ENCODE data around the gene MUC13. TPM values are rescaled to one million over a fixed set of nuclear protein-coding genes. Genes with fewer than 3 reads are reported as not detected.

Gene MUC13
- total RNA-seq, 1 donor = not detected

DNA sequence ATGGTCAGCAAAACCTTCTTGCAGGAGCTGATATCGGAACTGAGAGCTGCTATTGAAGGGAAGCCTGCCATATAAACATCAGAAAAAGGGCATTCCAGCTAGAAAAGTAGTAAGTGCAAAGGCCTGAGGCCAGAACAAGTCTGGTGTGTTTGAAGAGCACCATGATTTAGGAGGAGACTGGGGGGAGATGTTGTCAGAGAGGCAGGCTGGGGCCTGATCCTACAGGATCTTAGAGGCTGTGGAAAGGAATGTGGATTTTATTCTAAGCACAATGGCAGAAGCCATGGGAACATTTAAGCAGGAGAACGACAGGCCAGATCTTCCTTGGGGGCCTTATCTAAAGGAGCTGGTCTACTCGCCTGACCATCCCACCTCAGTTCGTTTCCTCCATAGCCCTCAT is 5.1 kb upstream of the MUC13 start:
- Histone ChIP-seq H3K36me3 (ENCODE audit: insufficient read depth, low read length) (no peaks in the 10 kb centered on the region), H3K9me3 (ENCODE audit: low read depth, low read length) (no peaks in the 10 kb centered on the region), H4K20me1 (ENCODE audit: insufficient read depth, low read length) (no peaks in the 10 kb centered on the region), H3K4me2 (ENCODE audit: insufficient read depth, low read length) (no peak overlapping the region), H3K79me2 (ENCODE audit: insufficient read depth, low read length) (no peaks in the 10 kb centered on the region), H3K27me3 (ENCODE audit: insufficient read depth, low read length) (no peaks in the 10 kb centered on the region), H3K4me3 (ENCODE audit: insufficient read depth, low read length) (no peak overlapping the region), H3K27ac (ENCODE audit: low read depth, low read length) (no peak overlapping the region), H3K4me1 (ENCODE audit: insufficient read depth, low read length) (no peaks in the 10 kb centered on the region), H2AFZ (ENCODE audit: low read length) (no peak overlapping the region)
- DNase-seq (ENCODE audit: insufficient read length, low spot score, missing footprints) = no peak
- TF ChIP-seq, protein P1, sequence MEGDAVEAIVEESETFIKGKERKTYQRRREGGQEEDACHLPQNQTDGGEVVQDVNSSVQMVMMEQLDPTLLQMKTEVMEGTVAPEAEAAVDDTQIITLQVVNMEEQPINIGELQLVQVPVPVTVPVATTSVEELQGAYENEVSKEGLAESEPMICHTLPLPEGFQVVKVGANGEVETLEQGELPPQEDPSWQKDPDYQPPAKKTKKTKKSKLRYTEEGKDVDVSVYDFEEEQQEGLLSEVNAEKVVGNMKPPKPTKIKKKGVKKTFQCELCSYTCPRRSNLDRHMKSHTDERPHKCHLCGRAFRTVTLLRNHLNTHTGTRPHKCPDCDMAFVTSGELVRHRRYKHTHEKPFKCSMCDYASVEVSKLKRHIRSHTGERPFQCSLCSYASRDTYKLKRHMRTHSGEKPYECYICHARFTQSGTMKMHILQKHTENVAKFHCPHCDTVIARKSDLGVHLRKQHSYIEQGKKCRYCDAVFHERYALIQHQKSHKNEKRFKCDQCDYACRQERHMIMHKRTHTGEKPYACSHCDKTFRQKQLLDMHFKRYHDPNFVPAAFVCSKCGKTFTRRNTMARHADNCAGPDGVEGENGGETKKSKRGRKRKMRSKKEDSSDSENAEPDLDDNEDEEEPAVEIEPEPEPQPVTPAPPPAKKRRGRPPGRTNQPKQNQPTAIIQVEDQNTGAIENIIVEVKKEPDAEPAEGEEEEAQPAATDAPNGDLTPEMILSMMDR (IDR thresholded peaks at IDR 0.05; ENCODE audit: extremely low read depth, low read depth, low read length) = no peak

DNA sequence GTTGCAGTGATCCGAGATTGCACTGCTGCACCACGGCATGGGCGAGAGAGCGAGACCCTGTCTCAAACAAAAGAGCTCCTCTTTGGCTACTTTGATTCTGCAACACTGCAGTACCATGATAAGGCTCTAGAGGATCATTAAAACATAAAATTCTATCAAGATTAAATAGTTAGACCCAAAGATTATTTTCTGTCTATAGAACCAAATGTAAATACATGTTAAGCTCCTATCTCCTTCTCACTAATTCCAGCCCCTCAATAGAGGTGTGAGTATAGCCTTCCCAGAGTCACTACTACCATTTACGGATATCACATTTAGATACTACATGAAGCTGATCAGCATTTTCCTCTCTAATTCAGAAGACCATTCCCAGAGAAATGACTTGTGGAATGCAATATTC is 4.3 kb upstream of the MUC13 start:
- DNase-seq (ENCODE audit: insufficient read length, low spot score, missing footprints) = no peak
- H3K27me3 ChIP-seq (ENCODE audit: insufficient read depth, low read length) = no peaks in the 10 kb centered on the region
- H3K36me3 ChIP-seq (ENCODE audit: insufficient read depth, low read length) = no peaks in the 10 kb centered on the region
- H2AFZ ChIP-seq (ENCODE audit: low read length) = no peak overlapping the region
- H3K27ac ChIP-seq (ENCODE audit: low read depth, low read length) = no peak overlapping the region
- TF ChIP-seq, protein P1 (IDR thresholded peaks at IDR 0.05; ENCODE audit: extremely low read depth, low read depth, low read length) = no peak
- H3K4me2 ChIP-seq (ENCODE audit: insufficient read depth, low read length) = no peak overlapping the region
- H4K20me1 ChIP-seq (ENCODE audit: insufficient read depth, low read length) = no peaks in the 10 kb centered on the region
- H3K4me1 ChIP-seq (ENCODE audit: insufficient read depth, low read length) = no peaks in the 10 kb centered on the region
- no peaks in the 10 kb centered on the region for H3K9me3 ChIP-seq (ENCODE audit: low read depth, low read length)
- H3K4me3 ChIP-seq (ENCODE audit: insufficient read depth, low read length) = no peak overlapping the region
- H3K79me2 ChIP-seq (ENCODE audit: insufficient read depth, low read length) = no peaks in the 10 kb centered on the region

DNA sequence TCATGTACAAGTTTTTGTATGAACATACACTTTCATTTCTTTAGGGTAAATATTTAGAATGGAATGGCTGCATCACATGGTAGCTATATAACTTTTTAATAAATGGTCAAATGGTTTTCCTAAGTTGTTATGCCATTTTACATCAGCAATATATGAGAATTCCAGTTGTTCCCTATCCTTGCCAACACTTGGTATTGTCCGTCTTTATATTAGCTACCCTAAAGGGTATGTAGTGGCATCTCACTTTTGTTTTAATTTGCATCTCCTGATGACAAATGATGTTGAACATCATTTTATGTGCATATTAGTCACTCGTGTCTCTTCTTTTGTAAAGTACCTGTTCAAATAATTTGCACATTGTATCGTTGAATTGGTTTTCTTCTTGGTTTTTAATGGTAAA is 2.5 kb upstream of the MUC13 start:
- Histone ChIP-seq H3K4me2 (ENCODE audit: insufficient read depth, low read length) (no peak overlapping the region), H3K4me3 (ENCODE audit: insufficient read depth, low read length) (no peak overlapping the region), H3K27ac (ENCODE audit: low read depth, low read length) (no peak overlapping the region), H3K36me3 (ENCODE audit: insufficient read depth, low read length) (no peaks in the 10 kb centered on the region), H3K79me2 (ENCODE audit: insufficient read depth, low read length) (no peaks in the 10 kb centered on the region), H3K4me1 (ENCODE audit: insufficient read depth, low read length) (no peaks in the 10 kb centered on the region), H4K20me1 (ENCODE audit: insufficient read depth, low read length) (no peaks in the 10 kb centered on the region), H3K9me3 (ENCODE audit: low read depth, low read length) (no peaks in the 10 kb centered on the region), H3K27me3 (ENCODE audit: insufficient read depth, low read length) (no peaks in the 10 kb centered on the region), H2AFZ (ENCODE audit: low read length) (no peak overlapping the region)
- TF ChIP-seq, protein P1 (IDR thresholded peaks at IDR 0.05; ENCODE audit: extremely low read depth, low read depth, low read length) = no peak
- no peak for DNase-seq (ENCODE audit: insufficient read length, low spot score, missing footprints)

DNA sequence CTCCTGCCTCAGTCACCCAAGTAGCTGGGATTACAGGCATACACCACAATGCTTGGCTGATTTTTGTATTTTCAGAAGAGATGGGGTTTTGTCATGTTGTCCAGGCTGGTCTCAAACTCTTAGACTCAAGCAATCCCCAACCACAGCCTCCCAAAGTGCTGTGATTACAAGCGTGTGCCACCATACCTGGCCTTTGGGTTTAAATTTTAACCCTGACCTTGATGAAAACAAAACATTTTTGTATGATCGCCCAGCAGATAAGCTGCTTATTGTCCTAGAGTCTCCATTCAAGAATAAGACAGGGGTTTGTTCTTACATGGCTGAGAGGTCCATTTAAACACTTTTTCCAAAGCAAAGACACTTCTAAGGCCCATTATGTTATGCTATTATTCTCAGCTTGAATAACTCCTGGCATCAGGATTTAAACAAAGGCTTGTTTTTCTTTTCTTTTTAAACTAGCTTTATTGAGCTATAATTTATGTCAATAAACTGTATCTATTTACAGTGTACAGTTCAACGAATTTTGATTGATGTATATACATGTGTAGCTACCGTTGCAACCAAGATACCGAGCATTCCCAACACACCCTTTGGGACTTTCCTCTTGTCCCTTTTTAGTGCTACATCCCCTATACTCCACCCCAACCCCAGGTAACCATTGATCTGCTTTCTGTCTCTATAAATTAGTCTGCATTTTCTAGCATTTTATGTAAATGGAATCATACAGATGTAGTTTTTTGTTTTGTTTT is 1.4 kb upstream of the MUC13 start:
- Histone ChIP-seq H3K36me3 (ENCODE audit: insufficient read depth, low read length) (no peaks in the 10 kb centered on the region), H3K4me1 (ENCODE audit: insufficient read depth, low read length) (no peaks in the 10 kb centered on the region), H3K9me3 (ENCODE audit: low read depth, low read length) (no peaks in the 10 kb centered on the region), H2AFZ (ENCODE audit: low read length) (no peak overlapping the region), H3K27me3 (ENCODE audit: insufficient read depth, low read length) (no peaks in the 10 kb centered on the region), H3K27ac (ENCODE audit: low read depth, low read length) (no peak overlapping the region), H3K4me3 (ENCODE audit: insufficient read depth, low read length) (no peak overlapping the region), H3K79me2 (ENCODE audit: insufficient read depth, low read length) (no peaks in the 10 kb centered on the region), H4K20me1 (ENCODE audit: insufficient read depth, low read length) (no peaks in the 10 kb centered on the region), H3K4me2 (ENCODE audit: insufficient read depth, low read length) (no peak overlapping the region)
- DNase-seq (ENCODE audit: insufficient read length, low spot score, missing footprints) = no peak
- TF ChIP-seq, protein P1 (IDR thresholded peaks at IDR 0.05; ENCODE audit: extremely low read depth, low read depth, low read length) = no peak
